ENCODE measurements around the gene SPECC1.
"Not testable (repeated sequence)": the region's sequence is repeated elsewhere in the genome, so short reads cannot be mapped to it uniquely, and the experiment has no call there.

The SPECC1 gene

DNA sequence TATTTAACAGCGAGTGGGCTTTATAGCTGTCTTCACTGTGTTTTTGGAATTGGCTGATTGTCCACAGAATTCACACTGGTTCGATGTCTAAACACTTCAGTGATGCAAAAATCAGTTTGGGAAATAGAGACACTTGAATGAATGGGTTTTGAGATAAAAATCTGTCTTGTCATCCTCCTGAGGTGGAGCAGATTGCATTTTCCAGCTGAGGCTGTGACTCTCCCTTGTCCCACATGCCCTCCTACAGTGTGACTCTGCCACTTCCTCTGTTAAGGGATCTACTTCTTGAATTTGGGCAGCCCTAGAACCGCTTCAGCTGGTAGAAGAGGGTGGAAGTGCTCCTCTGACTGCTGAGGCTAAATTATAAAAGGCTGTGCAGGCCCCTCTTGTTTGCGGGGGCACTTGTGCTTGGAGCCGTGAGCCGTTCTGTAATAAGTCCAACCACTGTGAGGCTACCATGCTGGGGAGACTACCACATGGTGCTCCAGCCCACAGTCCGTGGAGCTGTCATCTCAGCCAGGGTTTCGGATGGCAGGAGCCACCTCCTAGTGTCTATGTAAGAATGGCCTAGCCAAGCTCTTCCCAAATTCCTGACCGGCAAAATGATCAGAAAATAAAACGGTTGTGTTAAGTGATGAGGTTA, 175.9 kb downstream of the SPECC1 start:
- Histone ChIP-seq H3K4me1 (ENCODE audit: control insufficient read depth, insufficient read depth, low read length) (peaks cover 24% of the 10 kb centered on the region), H3K4me3 (ENCODE audit: low read depth, low read length) (no peak overlapping the region), H3K9me3 (ENCODE audit: control insufficient read depth, insufficient read depth, low read length) (no peaks in the 10 kb centered on the region), H3K36me3 (ENCODE audit: control insufficient read depth, insufficient read depth, low read length) (no peaks in the 10 kb centered on the region), H3K27me3 (ENCODE audit: control insufficient read depth, insufficient read depth, low read length) (no peaks in the 10 kb centered on the region), H3K9ac (ENCODE audit: low read depth, low read length) (no peak overlapping the region)

DNA sequence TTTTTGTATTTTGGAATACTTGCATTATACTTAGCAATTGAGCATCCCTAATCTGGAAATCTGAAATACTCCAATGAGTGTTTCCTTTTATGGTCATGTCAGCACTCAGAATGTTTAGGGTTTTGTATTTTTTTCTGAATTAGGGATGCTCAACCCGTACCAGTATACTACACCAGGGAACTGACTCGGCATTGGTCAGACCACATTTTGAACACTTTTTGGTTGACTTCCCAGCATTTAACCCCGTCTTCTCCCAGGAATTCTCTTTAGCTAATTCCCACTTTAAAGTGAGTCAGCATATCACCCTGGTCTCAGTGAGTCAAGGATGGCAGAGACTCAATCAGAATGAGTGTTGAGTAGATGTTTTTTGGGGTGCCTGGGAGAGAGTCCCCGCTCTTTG, 177.9 kb downstream of the SPECC1 start:
- H3K27me3 ChIP-seq (ENCODE audit: control insufficient read depth, insufficient read depth, low read length), result no peaks in the 10 kb centered on the region
- H3K9me3 ChIP-seq (ENCODE audit: control insufficient read depth, insufficient read depth, low read length), result no peaks in the 10 kb centered on the region
- peaks cover 36% of the 10 kb centered on the region for H3K4me1 ChIP-seq (ENCODE audit: control insufficient read depth, insufficient read depth, low read length)
- no peaks in the 10 kb centered on the region for H3K36me3 ChIP-seq (ENCODE audit: control insufficient read depth, insufficient read depth, low read length)
- H3K4me3 ChIP-seq (ENCODE audit: low read depth, low read length), result no peak overlapping the region
- no peak overlapping the region for H3K9ac ChIP-seq (ENCODE audit: low read depth, low read length)

DNA sequence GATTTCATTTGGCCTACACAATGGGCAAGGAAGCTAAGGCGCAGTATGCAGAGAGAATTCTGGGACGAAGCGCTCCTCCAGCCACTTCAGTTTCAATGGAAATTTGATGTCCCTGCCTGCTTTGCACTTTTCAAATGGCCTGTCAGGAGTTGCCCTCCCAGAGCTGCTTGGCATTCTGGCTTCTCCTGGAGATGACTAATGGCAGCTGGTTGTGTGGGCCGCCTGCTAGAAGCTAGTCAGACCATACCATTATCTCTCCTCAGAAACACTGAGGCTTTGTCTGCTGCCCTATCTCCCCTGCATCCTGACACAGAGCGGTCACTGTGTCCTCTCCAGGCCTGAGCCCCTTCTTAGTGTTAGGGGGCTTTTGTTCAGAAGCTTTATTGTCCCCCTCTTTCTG, 180.1 kb downstream of the SPECC1 start:
- Histone ChIP-seq H3K4me3 (ENCODE audit: low read depth, low read length) (peak overlapping the region; percentile 1), H3K36me3 (ENCODE audit: control insufficient read depth, insufficient read depth, low read length) (no peaks in the 10 kb centered on the region), H3K9ac (ENCODE audit: low read depth, low read length) (peak overlapping the region; percentile 39), H3K9me3 (ENCODE audit: control insufficient read depth, insufficient read depth, low read length) (no peaks in the 10 kb centered on the region), H3K4me1 (ENCODE audit: control insufficient read depth, insufficient read depth, low read length) (peaks cover 33% of the 10 kb centered on the region), H3K27me3 (ENCODE audit: control insufficient read depth, insufficient read depth, low read length) (no peaks in the 10 kb centered on the region)

DNA sequence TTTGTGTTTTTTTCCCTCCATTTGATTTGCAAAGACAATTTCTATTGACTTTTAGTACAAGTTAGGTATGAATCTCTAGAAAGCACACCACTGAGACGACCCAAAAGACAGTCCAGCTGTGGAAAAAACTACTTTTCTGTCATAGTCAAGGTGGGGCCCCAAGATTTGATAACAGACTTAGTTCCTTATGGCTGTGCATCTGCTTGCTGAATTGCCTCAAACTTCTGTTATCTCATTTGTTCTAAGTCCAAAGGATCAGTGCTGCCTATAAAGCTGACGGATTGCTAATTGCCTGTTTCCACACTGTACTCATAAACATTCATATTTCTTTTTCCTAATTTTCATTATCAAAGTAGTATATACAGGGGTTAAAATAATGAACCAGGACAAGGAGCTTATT, 180.8 kb downstream of the SPECC1 start:
- peak overlapping the region; percentile 1 for H3K4me3 ChIP-seq (ENCODE audit: low read depth, low read length)
- H3K9me3 ChIP-seq (ENCODE audit: control insufficient read depth, insufficient read depth, low read length), result no peaks in the 10 kb centered on the region
- H3K9ac ChIP-seq (ENCODE audit: low read depth, low read length), result peak overlapping the region; percentile 32
- H3K4me1 ChIP-seq (ENCODE audit: control insufficient read depth, insufficient read depth, low read length), result peaks cover 29% of the 10 kb centered on the region
- no peaks in the 10 kb centered on the region for H3K27me3 ChIP-seq (ENCODE audit: control insufficient read depth, insufficient read depth, low read length)
- no peaks in the 10 kb centered on the region for H3K36me3 ChIP-seq (ENCODE audit: control insufficient read depth, insufficient read depth, low read length)

DNA sequence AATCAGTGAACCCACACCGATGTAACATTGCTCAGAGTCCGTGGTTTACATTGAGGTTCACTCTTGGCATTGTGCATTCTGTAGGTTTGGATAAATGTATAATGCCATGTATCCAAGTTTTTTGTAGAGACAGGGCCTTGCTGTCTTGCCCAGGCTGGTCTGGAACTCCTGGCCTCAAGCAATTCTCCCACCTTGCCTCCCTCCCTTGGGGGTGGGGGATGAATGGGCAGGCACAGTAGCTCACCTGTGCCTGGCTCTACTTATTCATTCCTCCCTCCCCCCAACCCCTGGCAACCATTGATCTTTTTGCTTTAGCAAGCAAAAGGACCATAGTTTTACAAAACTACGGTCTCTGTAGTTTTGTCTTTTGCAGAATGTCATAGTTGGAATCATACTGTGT, 181.4 kb downstream of the SPECC1 start:
- no peaks in the 10 kb centered on the region for H3K9me3 ChIP-seq (ENCODE audit: control insufficient read depth, insufficient read depth, low read length)
- H3K4me3 ChIP-seq (ENCODE audit: low read depth, low read length), result peak overlapping the region; percentile 16
- no peaks in the 10 kb centered on the region for H3K36me3 ChIP-seq (ENCODE audit: control insufficient read depth, insufficient read depth, low read length)
- no peaks in the 10 kb centered on the region for H3K27me3 ChIP-seq (ENCODE audit: control insufficient read depth, insufficient read depth, low read length)
- peak overlapping the region; percentile 32 for H3K9ac ChIP-seq (ENCODE audit: low read depth, low read length)
- H3K4me1 ChIP-seq (ENCODE audit: control insufficient read depth, insufficient read depth, low read length), result peaks cover 27% of the 10 kb centered on the region

DNA sequence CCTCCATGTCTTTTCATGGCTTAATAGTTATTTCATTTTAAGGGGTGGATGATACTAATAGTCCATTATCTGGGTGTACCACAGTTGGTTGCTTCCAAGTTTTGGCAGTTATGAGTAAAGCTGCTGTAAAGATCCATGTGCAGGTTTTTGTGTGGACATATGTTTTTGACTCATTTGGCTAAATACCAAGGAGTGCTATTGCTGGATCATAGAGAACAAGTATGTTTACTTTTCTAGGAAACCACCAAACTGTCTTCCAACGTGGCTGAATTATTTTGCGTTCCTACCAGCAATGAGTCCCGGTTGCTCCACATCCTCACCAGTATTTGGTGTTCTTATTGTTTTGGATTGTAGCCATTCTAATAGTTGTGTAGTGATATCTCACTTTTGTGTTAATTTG, 181.9 kb downstream of the SPECC1 start:
- Histone ChIP-seq H3K9ac (ENCODE audit: low read depth, low read length) (no peak overlapping the region), H3K4me1 (ENCODE audit: control insufficient read depth, insufficient read depth, low read length) (peaks cover 27% of the 10 kb centered on the region), H3K4me3 (ENCODE audit: low read depth, low read length) (peak overlapping the region; percentile 16), H3K9me3 (ENCODE audit: control insufficient read depth, insufficient read depth, low read length) (peaks cover under 1% of the 10 kb centered on the region), H3K27me3 (ENCODE audit: control insufficient read depth, insufficient read depth, low read length) (no peaks in the 10 kb centered on the region), H3K36me3 (ENCODE audit: control insufficient read depth, insufficient read depth, low read length) (no peaks in the 10 kb centered on the region)

DNA sequence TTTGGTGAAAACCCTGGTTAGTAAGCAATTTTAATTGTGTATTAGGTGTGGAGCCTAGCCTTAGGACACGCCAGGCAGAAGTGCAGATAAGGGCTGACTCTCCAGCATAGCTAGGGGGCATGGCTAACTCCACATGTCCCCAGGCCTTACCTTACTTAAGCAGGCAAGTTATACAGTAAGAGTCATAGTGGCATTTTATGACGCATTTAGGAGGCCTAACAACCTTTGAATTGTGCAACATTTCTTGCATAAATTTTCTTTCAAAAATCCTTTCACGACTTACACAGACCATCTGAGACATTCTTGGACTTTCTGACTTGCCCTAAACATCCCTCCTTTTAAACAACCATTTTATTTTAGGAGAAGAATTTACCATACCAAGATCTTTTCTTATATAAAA, 187.1 kb downstream of the SPECC1 start:
- not testable (repeated sequence) for H3K4me1 ChIP-seq (ENCODE audit: control insufficient read depth, insufficient read depth, low read length); H3K36me3 ChIP-seq (ENCODE audit: control insufficient read depth, insufficient read depth, low read length); H3K9me3 ChIP-seq (ENCODE audit: control insufficient read depth, insufficient read depth, low read length); H3K4me3 ChIP-seq (ENCODE audit: low read depth, low read length); H3K27me3 ChIP-seq (ENCODE audit: control insufficient read depth, insufficient read depth, low read length); H3K9ac ChIP-seq (ENCODE audit: low read depth, low read length)

DNA sequence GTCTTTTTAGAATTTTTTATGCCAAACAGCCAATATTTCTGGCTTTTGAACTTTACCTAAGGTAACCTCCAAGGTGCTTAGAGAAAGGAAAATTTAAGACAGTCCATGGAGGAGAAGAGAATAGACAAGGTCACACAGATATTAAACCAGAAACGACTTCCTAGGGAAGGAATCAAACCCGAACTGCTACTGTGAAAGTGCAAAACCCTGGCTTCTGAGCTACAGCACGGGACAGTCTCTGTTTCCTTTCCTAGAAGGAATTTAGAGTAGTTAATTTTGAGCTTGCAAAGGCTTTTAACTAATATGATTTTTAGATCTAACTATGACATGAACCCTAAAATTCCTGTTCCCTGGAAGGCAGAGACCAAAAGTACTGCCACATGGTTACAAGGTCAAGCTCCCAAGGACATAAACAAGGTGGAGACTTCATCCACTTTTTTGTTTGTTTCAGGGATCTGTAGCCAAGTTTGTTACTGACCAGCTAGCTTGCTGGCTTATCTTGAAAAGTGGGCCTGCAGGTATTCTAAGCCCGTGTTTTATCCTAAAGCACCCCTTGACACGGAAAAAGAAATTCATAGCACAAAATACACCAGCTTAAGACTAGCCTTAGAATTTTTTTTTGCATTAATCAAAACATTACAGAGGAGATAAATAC, 188.2 kb downstream of the SPECC1 start:
- Histone ChIP-seq H3K27me3 (ENCODE audit: control insufficient read depth, insufficient read depth, low read length) (no peaks in the 10 kb centered on the region), H3K9ac (ENCODE audit: low read depth, low read length) (no peak overlapping the region), H3K36me3 (ENCODE audit: control insufficient read depth, insufficient read depth, low read length) (no peaks in the 10 kb centered on the region), H3K4me3 (ENCODE audit: low read depth, low read length) (no peak overlapping the region), H3K4me1 (ENCODE audit: control insufficient read depth, insufficient read depth, low read length) (peaks cover 11% of the 10 kb centered on the region), H3K9me3 (ENCODE audit: control insufficient read depth, insufficient read depth, low read length) (peaks cover 3% of the 10 kb centered on the region)

DNA sequence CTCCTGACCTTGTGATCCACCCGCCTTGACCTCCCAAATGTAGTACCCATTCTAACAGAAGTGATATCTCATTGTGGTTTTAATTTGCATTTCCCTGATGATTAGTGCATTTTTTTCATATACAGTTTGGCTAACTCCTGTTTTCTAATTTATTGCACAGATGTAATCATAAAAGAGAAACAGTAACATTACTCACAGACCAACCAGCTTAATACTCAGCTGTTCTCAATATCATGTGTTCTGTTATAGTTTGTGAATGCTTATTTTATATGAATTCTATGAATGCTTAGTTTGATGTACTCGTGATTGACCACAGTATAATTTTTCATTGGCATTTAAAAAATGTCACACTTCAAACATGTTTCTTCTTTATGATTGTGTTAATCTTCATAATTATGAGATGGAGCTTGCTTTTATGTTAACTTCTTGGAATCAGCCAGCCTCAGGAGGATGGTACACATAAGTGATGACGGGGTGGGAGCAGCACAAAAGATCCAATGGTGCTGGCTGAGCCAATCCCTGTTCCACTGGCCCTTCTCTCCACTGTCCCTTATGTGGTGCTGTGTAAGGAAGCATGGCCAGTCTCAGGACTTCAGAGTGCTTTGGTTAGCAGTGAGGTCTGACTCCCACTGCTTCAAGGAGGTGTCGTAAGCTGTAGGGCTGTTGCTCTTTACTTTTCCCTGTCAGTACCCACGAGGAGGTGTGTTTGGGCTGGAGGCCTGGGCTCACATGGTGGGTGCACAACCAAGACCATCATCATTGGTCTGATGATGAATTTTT, 191.0 kb downstream of the SPECC1 start:
- no peak overlapping the region for H3K9ac ChIP-seq (ENCODE audit: low read depth, low read length)
- H3K4me1 ChIP-seq (ENCODE audit: control insufficient read depth, insufficient read depth, low read length), result peaks cover 23% of the 10 kb centered on the region
- peaks cover 3% of the 10 kb centered on the region for H3K9me3 ChIP-seq (ENCODE audit: control insufficient read depth, insufficient read depth, low read length)
- H3K36me3 ChIP-seq (ENCODE audit: control insufficient read depth, insufficient read depth, low read length), result peaks cover 3% of the 10 kb centered on the region
- H3K4me3 ChIP-seq (ENCODE audit: low read depth, low read length), result no peak overlapping the region
- H3K27me3 ChIP-seq (ENCODE audit: control insufficient read depth, insufficient read depth, low read length), result no peaks in the 10 kb centered on the region

DNA sequence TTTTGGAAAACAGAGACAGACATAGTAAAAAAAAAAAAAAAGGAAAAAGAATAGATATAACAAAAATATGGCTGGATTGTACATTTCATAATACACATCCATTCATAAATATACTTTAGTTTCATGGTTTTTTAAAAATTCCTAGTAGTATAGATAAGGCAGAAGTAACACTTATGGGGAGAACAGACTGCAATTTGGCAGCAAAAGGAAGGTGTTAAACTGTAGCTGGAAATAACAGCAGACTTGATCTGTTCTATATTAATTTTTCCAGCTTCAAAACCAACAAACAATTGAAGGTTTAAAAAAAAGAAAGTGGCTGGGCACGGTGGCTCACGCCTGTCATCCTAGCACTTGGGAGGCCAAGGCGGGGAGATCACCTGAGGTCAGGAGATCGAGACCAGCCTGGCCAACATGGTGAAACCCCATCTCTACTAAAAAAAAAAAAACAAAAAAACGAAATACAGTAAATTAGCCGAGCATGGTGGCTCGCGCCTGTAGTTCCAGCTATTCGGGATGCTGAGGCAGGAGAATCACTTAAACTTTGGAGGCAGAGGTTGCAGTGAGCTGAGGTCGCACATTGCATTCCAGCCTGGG, 191.8 kb downstream of the SPECC1 start:
- Histone ChIP-seq H3K9me3 (ENCODE audit: control insufficient read depth, insufficient read depth, low read length) (peaks cover 3% of the 10 kb centered on the region), H3K36me3 (ENCODE audit: control insufficient read depth, insufficient read depth, low read length) (peaks cover 3% of the 10 kb centered on the region), H3K9ac (ENCODE audit: low read depth, low read length) (no peak overlapping the region), H3K4me1 (ENCODE audit: control insufficient read depth, insufficient read depth, low read length) (peaks cover 26% of the 10 kb centered on the region), H3K27me3 (ENCODE audit: control insufficient read depth, insufficient read depth, low read length) (no peaks in the 10 kb centered on the region), H3K4me3 (ENCODE audit: low read depth, low read length) (no peak overlapping the region)

DNA sequence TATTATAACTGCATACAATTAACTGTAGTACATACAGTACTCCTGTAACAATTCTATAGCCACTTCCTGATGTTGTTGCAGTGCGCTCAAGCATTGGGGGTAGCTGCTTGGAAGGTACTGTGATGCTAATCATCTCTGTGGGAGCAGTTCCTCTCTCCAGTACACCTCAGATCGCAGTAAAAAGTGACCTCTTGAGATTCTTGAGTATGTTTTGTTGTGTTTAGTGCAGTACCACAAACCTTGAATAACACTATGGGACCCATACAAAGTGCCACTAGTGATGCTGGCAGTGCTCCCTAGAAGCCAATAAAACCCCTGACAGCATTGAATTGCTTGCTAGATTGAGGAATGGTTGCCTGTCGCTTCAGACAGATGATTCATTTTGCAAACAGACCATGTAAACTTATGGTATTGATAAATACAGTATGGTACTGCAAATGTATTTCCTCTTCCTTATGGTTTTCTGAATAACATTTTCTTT, 193.0 kb downstream of the SPECC1 start:
- H3K9me3 ChIP-seq (ENCODE audit: control insufficient read depth, insufficient read depth, low read length), result no peaks in the 10 kb centered on the region
- H3K4me3 ChIP-seq (ENCODE audit: low read depth, low read length), result no peak overlapping the region
- H3K4me1 ChIP-seq (ENCODE audit: control insufficient read depth, insufficient read depth, low read length), result peaks cover 32% of the 10 kb centered on the region
- H3K27me3 ChIP-seq (ENCODE audit: control insufficient read depth, insufficient read depth, low read length), result no peaks in the 10 kb centered on the region
- H3K36me3 ChIP-seq (ENCODE audit: control insufficient read depth, insufficient read depth, low read length), result peaks cover 3% of the 10 kb centered on the region
- no peak overlapping the region for H3K9ac ChIP-seq (ENCODE audit: low read depth, low read length)

Data from iPS-15b (cell line).